Measurements from ENCODE around the gene MARK3. TPM values are rescaled to one million over a fixed set of nuclear protein-coding genes. Genes with fewer than 3 reads are reported as not detected.

Gene MARK3
- total and polyA plus RNA-seq, 8 donors = 52.6 to 157 (median 95.0) TPM

GRCh38 chr14:103340480-103341212 lies 44.6 kb upstream of the MARK3 start:
- Histone ChIP-seq H3K9me3 (no peaks in the 10 kb centered on the region), H3K27me3 (no peaks in the 10 kb centered on the region), H3K36me3 (peaks cover 90 to 100% (median 97%) of the 10 kb centered on the region in 4 donors), H3K4me1 (peaks cover 11 to 55% (median 37%) of the 10 kb centered on the region in 4 donors), H3K4me3 (no peak overlapping the region), H3K27ac (no peak overlapping the region)
- no peak for TF ChIP-seq POLR2AphosphoS5 (IDR thresholded peaks at IDR 0.05)
- TF ChIP-seq POLR2A (IDR thresholded peaks at IDR 0.05) = no peak
- no peak for TF ChIP-seq EP300 (IDR thresholded peaks at IDR 0.05)
- TF ChIP-seq CTCF (IDR thresholded peaks at IDR 0.05) = no peak
- intact Hi-C loops (cut with DNase I; ENCODE audit: low total_unique reads) = no loop called here
- 54 to 64% (median 61%) methylated on average over 6 of the region's 6 CpGs for WGBS, 5 donors
- no peak for DNase-seq

GRCh38 chr14:103341250-103342129 lies 43.7 kb upstream of the MARK3 start:
- H3K27me3 ChIP-seq = no peaks in the 10 kb centered on the region
- intact Hi-C loops (cut with DNase I; ENCODE audit: low total_unique reads) = no loop called here
- no peak overlapping the region for H3K27ac ChIP-seq
- H3K9me3 ChIP-seq = no peaks in the 10 kb centered on the region
- WGBS, 5 donors = 59 to 80% (median 75%) methylated on average over 5 of the region's 5 CpGs
- peaks cover 82 to 92% (median 88%) of the 10 kb centered on the region in 4 donors for H3K36me3 ChIP-seq
- no peak for DNase-seq
- H3K4me1 ChIP-seq = peaks cover 2 to 47% (median 28%) of the 10 kb centered on the region in 4 donors
- H3K4me3 ChIP-seq = no peak overlapping the region
- no peak for TF ChIP-seq EP300 (IDR thresholded peaks at IDR 0.05)
- TF ChIP-seq POLR2AphosphoS5 (IDR thresholded peaks at IDR 0.05) = no peak
- no peak for TF ChIP-seq CTCF (IDR thresholded peaks at IDR 0.05)
- TF ChIP-seq POLR2A (IDR thresholded peaks at IDR 0.05) = no peak

- Histone ChIP-seq H3K36me3 (peaks cover 63 to 74% (median 70%) of the 10 kb centered on the region in 4 donors), H3K4me1 (peaks cover 0 to 28% (median 14%) of the 10 kb centered on the region in 4 donors), H3K27ac (no peak overlapping the region), H3K9me3 (no peaks in the 10 kb centered on the region), H3K27me3 (no peaks in the 10 kb centered on the region), H3K4me3 (no peak overlapping the region)
- intact Hi-C loops (cut with DNase I; ENCODE audit: low total_unique reads) = no loop called here
- DNase-seq = no peak
- 66 to 80% (median 75%) methylated on average over 4 of the region's 4 CpGs for WGBS, 5 donors
- no peak for TF ChIP-seq CTCF (IDR thresholded peaks at IDR 0.05)
- TF ChIP-seq POLR2AphosphoS5 (IDR thresholded peaks at IDR 0.05) = peak in 1 of 3 donors; percentile 2
- no peak for TF ChIP-seq POLR2A (IDR thresholded peaks at IDR 0.05)
These were observed 41.9 kb upstream of the MARK3 start for GRCh38 chr14:103343164-103343879.
